ENCODE measurements around the gene SLC25A21. TPM values are rescaled to one million over a fixed set of nuclear protein-coding genes. Genes with fewer than 3 reads are reported as not detected.

SLC25A21 gene
- total RNA-seq, 2 experiments from 2014 or later, result not detected

GRCh38 chr14:36834293-36834692 is 338.1 kb downstream of the SLC25A21 start:
- CTCF ChIA-PET, result no interaction called here
- no peaks in the 10 kb centered on the region for H3K4me1 Mint-ChIP-seq (ENCODE audit: low read depth)
- POLR2A ChIA-PET, result no interaction called here
- no peak overlapping the region for H3K27ac Mint-ChIP-seq
- peaks cover 1% of the 10 kb centered on the region for H3K27me3 Mint-ChIP-seq
- DNase-seq (no peak), ATAC-seq (no peak)
- no peak overlapping the region for H3K4me3 Mint-ChIP-seq
- no peaks in the 10 kb centered on the region for H3K36me3 Mint-ChIP-seq (ENCODE audit: low read depth)
- TF ChIP-seq CTCF (IDR thresholded peaks at IDR 0.05), result no peak
- H3K9me3 Mint-ChIP-seq, result peaks cover 2% of the 10 kb centered on the region
- intact Hi-C loops (cut with micrococcal nuclease), result no loop called here

- DNase-seq (no peak), ATAC-seq (no peak)
- intact Hi-C loops (cut with micrococcal nuclease), result no loop called here
- H3K4me3 Mint-ChIP-seq, result no peak overlapping the region
- H3K4me1 Mint-ChIP-seq (ENCODE audit: low read depth), result no peaks in the 10 kb centered on the region
- H3K9me3 Mint-ChIP-seq, result peaks cover 2% of the 10 kb centered on the region
- POLR2A ChIA-PET, result no interaction called here
- TF ChIP-seq CTCF (IDR thresholded peaks at IDR 0.05), result no peak
- H3K27ac Mint-ChIP-seq, result no peak overlapping the region
- CTCF ChIA-PET, result no interaction called here
- H3K36me3 Mint-ChIP-seq (ENCODE audit: low read depth), result no peaks in the 10 kb centered on the region
- peaks cover 1% of the 10 kb centered on the region for H3K27me3 Mint-ChIP-seq
These were observed 342.9 kb downstream of the SLC25A21 start for GRCh38 chr14:36829547-36829946.

- TF ChIP-seq CTCF (IDR thresholded peaks at IDR 0.05), result no peak
- Mint-ChIP-seq H3K4me1 (ENCODE audit: low read depth) (no peaks in the 10 kb centered on the region), H3K36me3 (ENCODE audit: low read depth) (no peaks in the 10 kb centered on the region), H3K9me3 (no peaks in the 10 kb centered on the region), H3K4me3 (no peak overlapping the region), H3K27ac (no peak overlapping the region), H3K27me3 (no peaks in the 10 kb centered on the region)
- DNase-seq (no peak), ATAC-seq (no peak)
- POLR2A ChIA-PET, result no interaction called here
- CTCF ChIA-PET, result no interaction called here
- intact Hi-C loops (cut with micrococcal nuclease), result no loop called here
These were observed 344.5 kb downstream of the SLC25A21 start for GRCh38 chr14:36827861-36828260.

GRCh38 chr14:36826614-36827013 is 345.8 kb downstream of the SLC25A21 start:
- H3K4me1 Mint-ChIP-seq (ENCODE audit: low read depth), result no peaks in the 10 kb centered on the region
- H3K27me3 Mint-ChIP-seq, result no peaks in the 10 kb centered on the region
- ChIA-PET POLR2A (no interaction called here), CTCF (no interaction called here)
- H3K36me3 Mint-ChIP-seq (ENCODE audit: low read depth), result no peaks in the 10 kb centered on the region
- H3K27ac Mint-ChIP-seq, result no peak overlapping the region
- no peak overlapping the region for H3K4me3 Mint-ChIP-seq
- DNase-seq (no peak), ATAC-seq (no peak)
- H3K9me3 Mint-ChIP-seq, result no peaks in the 10 kb centered on the region
- no peak for TF ChIP-seq CTCF (IDR thresholded peaks at IDR 0.05)
- intact Hi-C loops (cut with micrococcal nuclease), result no loop called here

- CTCF ChIA-PET, result no interaction called here
- no peaks in the 10 kb centered on the region for H3K36me3 Mint-ChIP-seq (ENCODE audit: low read depth)
- POLR2A ChIA-PET, result no interaction called here
- no peak overlapping the region for H3K27ac Mint-ChIP-seq
- H3K27me3 Mint-ChIP-seq, result peaks cover 2% of the 10 kb centered on the region
- TF ChIP-seq CTCF (IDR thresholded peaks at IDR 0.05), result no peak
- no peak overlapping the region for H3K4me3 Mint-ChIP-seq
- intact Hi-C loops (cut with micrococcal nuclease), result no loop called here
- ATAC-seq, result no peak
- H3K4me1 Mint-ChIP-seq (ENCODE audit: low read depth), result no peaks in the 10 kb centered on the region
- H3K9me3 Mint-ChIP-seq, result no peaks in the 10 kb centered on the region
- DNase-seq, result no peak
These were observed 347.6 kb downstream of the SLC25A21 start for GRCh38 chr14:36824854-36825253.

Measured in activated CD8-positive, alpha-beta T cell treated with anti-CD3 and anti-CD28 coated beads for 36 hours (primary cell).